Right lobe of liver (tissue), 4 donors: Measurements from ENCODE around the gene GNB3.

Experiments used
- POLR2A ChIP-seq: fragments of 450-650 bp; IDR thresholded peaks from one replicate; pipeline ENCODE4 v1.6.1; 2017; ENCODE audit warnings: antibody characterized with exemption, mild to moderate bottlenecking
- TF ChIP-seq, protein P1 (sequence below), 4 donors: fragments of 200-600 bp in 3 of 4; fragments of 450-650 bp in 1 of 4; IDR thresholded peaks; one replicate each; pipeline versions ENCODE4 v1.5.1 to v1.8.0; 2016 to 2022; ENCODE audit warnings: antibody characterized with exemption in 4 of 4, mild to moderate bottlenecking in 2 of 4
- donor health status: DM: no; HTN: no; CAD: no.
- donor health status: DM: no; HTN: no; CAD: no.
- donor health status: DM: no; HTN: yes; CAD: no.

GRCh38 chr12:6866163-6866919 lies 25.6 kb downstream of the GNB3 start:
- TF ChIP-seq, protein P1, sequence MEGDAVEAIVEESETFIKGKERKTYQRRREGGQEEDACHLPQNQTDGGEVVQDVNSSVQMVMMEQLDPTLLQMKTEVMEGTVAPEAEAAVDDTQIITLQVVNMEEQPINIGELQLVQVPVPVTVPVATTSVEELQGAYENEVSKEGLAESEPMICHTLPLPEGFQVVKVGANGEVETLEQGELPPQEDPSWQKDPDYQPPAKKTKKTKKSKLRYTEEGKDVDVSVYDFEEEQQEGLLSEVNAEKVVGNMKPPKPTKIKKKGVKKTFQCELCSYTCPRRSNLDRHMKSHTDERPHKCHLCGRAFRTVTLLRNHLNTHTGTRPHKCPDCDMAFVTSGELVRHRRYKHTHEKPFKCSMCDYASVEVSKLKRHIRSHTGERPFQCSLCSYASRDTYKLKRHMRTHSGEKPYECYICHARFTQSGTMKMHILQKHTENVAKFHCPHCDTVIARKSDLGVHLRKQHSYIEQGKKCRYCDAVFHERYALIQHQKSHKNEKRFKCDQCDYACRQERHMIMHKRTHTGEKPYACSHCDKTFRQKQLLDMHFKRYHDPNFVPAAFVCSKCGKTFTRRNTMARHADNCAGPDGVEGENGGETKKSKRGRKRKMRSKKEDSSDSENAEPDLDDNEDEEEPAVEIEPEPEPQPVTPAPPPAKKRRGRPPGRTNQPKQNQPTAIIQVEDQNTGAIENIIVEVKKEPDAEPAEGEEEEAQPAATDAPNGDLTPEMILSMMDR (IDR thresholded peaks at IDR 0.05) = no peak
- TF ChIP-seq POLR2A = no peak
